Subcutaneous adipose tissue (tissue), 4 donors: ENCODE measurements around the gene SNUPN. TPM values are rescaled to one million over a fixed set of nuclear protein-coding genes. Genes with fewer than 3 reads are reported as not detected.

Experiments used
- total RNA-seq, 4 donors: library from RNA; depleted of rRNA; stranded (reverse); fragments of >200 nt; gene quantifications; one replicate each; pipeline ENCODE4 v1.1.0, GENCODE V29; 2016
- TF ChIP-seq, protein P1 (sequence below): fragments of 450-650 bp; IDR thresholded peaks from one replicate; pipeline ENCODE4 v1.5.1; 2016; ENCODE audit warnings: low read depth, mild to moderate bottlenecking, control low read depth, antibody characterized with exemption, moderate library complexity

Gene SNUPN
- total RNA-seq, 4 donors from 2014 or later = 19.7 to 23.3 (median 21.9) TPM

DNA sequence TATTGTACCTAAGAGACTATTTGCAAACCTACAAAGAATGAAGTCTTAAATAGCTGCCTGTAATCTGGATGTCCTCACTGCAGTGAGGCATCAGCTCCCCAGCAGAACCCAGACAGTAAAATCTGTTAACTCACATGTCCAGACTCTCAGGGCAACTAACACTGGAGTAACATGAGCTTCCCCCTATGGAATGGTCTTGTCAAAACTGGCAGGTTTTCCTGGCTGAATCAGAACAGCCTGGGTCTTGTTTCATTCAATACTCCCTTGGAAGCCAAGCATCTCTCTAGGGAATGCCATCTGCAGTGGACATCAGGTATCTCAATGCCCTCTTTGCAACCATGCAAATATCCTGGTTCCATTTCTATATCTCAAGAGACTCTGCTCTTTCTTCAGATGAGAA lies 70.8 kb downstream of the SNUPN start:
- TF ChIP-seq, protein P1, sequence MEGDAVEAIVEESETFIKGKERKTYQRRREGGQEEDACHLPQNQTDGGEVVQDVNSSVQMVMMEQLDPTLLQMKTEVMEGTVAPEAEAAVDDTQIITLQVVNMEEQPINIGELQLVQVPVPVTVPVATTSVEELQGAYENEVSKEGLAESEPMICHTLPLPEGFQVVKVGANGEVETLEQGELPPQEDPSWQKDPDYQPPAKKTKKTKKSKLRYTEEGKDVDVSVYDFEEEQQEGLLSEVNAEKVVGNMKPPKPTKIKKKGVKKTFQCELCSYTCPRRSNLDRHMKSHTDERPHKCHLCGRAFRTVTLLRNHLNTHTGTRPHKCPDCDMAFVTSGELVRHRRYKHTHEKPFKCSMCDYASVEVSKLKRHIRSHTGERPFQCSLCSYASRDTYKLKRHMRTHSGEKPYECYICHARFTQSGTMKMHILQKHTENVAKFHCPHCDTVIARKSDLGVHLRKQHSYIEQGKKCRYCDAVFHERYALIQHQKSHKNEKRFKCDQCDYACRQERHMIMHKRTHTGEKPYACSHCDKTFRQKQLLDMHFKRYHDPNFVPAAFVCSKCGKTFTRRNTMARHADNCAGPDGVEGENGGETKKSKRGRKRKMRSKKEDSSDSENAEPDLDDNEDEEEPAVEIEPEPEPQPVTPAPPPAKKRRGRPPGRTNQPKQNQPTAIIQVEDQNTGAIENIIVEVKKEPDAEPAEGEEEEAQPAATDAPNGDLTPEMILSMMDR = no peak

DNA sequence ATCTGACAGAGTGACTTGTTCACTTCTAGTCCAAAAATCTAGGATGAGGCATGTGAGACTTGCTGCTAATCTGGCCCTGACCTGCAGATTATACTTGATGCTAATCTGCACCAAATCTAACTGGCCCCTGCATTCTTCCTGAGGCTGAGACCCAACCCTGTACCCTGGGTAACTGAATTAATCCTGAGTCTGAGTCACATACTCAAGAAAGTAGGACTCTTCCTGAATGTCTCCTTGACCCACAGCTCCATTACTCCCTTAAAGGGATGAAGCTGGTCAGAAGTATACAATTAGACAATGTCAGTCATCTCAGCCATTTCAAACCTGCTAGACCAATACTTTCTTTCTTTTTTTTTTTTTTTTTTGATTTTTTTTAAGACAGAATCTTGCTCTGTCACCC lies 71.9 kb downstream of the SNUPN start:
- TF ChIP-seq, protein P1 = no peak

DNA sequence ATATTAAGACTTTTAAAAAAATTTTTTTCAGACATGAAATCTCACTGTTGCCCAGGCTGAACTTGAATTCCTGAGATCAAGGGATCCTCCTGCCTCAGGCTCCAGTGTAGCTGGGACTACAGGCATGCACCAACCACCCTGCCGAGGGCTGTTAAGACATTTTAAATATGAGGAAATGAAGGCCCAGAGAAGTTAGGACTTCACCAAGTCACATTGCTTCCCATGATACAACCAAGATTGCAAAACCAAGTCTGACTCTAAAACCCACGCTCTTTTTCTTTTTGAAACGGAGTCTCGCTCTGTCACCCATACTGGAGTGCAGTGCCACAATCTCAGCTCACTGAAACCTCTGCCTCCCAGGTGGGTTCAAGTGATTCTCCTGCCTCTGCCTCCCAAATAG lies 74.4 kb downstream of the SNUPN start:
- TF ChIP-seq, protein P1 = no peak

Other genes starting within 250 kb of the SNUPN start
- gene SIN3A, start 174.0 kb downstream of the SNUPN start, total RNA-seq = 10 to 100 TPM; 29.5 to 48.6 (median 33.0) TPM
- gene PTPN9, start 46.4 kb downstream of the SNUPN start, total RNA-seq = 10 to 100 TPM; 11.7 to 20.9 (median 15.7) TPM
- gene IMP3, start 14.5 kb upstream of the SNUPN start, total RNA-seq = 100 to 1,000 TPM in 1 of 4 donors, 10 to 100 TPM in 3; 56.1 to 108 (median 85.9) TPM
- 10 to 100 TPM; 17.6 to 38.8 (median 28.9) TPM for gene SNX33, start 22.2 kb upstream of the SNUPN start, total RNA-seq
- 100 to 1,000 TPM in 1 of 4 donors, 10 to 100 TPM in 3; 34.6 to 183 (median 57.0) TPM for gene CSPG4, start 87.1 kb upstream of the SNUPN start, total RNA-seq
- 10 to 100 TPM; 40.5 to 67.7 (median 51.8) TPM for gene UBE2Q2, start 217.7 kb upstream of the SNUPN start, total RNA-seq